Gastroesophageal sphincter (tissue), 3 donors: ENCODE results near the gene ARHGAP28.

Experiments
- CTCF ChIP-seq, 4 experiments: fragments of 200-600 bp in 2 of 4; fragments of 450-650 bp in 2 of 4; sonication (generic) in 1 of 4; IDR thresholded peaks; one replicate each; pipeline ENCODE4 v1.5.1; 2017 to 2019; ENCODE audit warnings: antibody characterized with exemption in 4 of 4, mild to moderate bottlenecking in 2 of 4, moderate library complexity in 2 of 4
- POLR2A ChIP-seq, 2 donors: fragments of 450-650 bp; IDR thresholded peaks; one replicate each; pipeline ENCODE4 v1.6.1; 2017; ENCODE audit warnings: antibody characterized with exemption in 2 of 2, mild to moderate bottlenecking in 2 of 2, moderate library complexity in 1 of 2

DNA sequence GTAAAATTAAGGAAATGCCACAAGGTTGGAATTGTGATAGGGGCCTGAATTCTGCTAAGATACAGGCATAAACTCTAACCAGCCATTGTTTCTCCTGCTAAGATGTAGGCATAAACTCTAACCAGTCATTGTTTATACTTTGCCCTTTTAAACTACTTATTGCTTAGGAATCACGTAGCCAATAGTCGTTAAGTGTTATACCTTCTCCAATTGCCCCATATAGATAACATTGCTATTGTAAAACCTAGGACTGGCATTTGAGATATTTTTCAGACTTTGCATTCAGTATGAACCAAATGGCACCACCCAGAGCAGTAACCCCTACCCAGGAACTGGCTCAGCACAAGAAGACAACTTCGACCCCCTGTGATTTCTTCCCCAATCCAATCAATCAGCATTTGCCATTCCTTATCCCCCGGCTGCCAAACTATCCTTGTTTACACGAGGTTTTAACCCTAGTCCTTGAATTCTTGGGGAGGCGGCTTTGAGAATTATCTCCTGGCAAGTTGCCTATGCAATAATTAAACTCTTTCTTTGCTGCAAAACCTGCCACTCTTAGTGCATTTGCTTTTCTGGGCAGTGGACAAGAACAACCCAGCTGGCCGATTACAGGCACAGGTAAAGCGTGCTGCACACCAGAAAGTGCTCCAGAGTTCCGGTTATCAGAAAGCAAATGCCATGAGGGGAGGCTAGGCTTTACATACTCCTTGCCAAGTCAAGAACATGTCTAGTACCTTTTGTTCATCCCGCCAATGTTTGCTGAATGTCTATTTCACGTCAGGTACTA is 220.5 kb downstream of the ARHGAP28 start:
- TF ChIP-seq POLR2A (IDR thresholded peaks at IDR 0.05) (no peak), CTCF (IDR thresholded peaks at IDR 0.05) (no peak)
